PFSK-1 (cell line): ENCODE measurements around the gene BLVRB. TPM values are rescaled to one million over a fixed set of nuclear protein-coding genes. Genes with fewer than 3 reads are reported as not detected.

Source experiments
- FOXP2 ChIP-seq: optimal IDR thresholded peaks from 2 replicates; pipeline ENCODE3; 2011; ENCODE audit warnings: borderline replicate concordance, control low read depth, inconsistent platforms; ENCODE audit not compliant: insufficient read depth; ENCODE audit errors: extremely low read length, extremely low read depth
- POLR2AphosphoS5 ChIP-seq: IDR thresholded peaks from 2 replicates; pipeline ENCODE4 v1.6.1; 2012; ENCODE audit warnings: low read depth, mild to moderate bottlenecking, control low read depth, low read length, moderate library complexity
- REST ChIP-seq, 2 experiments: IDR thresholded peaks; 2 replicates each; pipeline versions ENCODE4 v1.6.1 to v1.8.0; 2011 to 2012; ENCODE audit warnings: low read depth in 2 of 2, low read length in 2 of 2, control low read depth in 1 of 2, inconsistent platforms in 1 of 2, mild to moderate bottlenecking in 1 of 2, moderate library complexity in 1 of 2; ENCODE audit not compliant: insufficient read depth in 1 of 2
- SIN3A ChIP-seq: IDR thresholded peaks from 2 replicates; pipeline ENCODE4 v1.6.1; 2012; ENCODE audit warnings: mild to moderate bottlenecking, low read length, moderate library complexity, borderline replicate concordance; ENCODE audit not compliant: insufficient read depth
- TAF1 ChIP-seq: IDR thresholded peaks from 2 replicates; pipeline ENCODE4 v1.6.1; 2012; ENCODE audit warnings: low read length, control low read depth, borderline replicate concordance; ENCODE audit not compliant: insufficient read depth
- polyA plus RNA-seq: library from polyadenylated mRNA; unstranded; fragments of >200 nt; gene quantifications from one replicate; pipeline ENCODE4 v1.2.1, GENCODE V29; 2012; ENCODE audit warnings: low read depth, missing spikeins; ENCODE audit not compliant: insufficient read length

The BLVRB gene
- 724 TPM for polyA plus RNA-seq

GRCh38 chr19:40465557-40466218 is at the start of gene BLVRB:
BLVRB (minus strand) TSS chr19:40465745; CDS start chr19:40465688, 57 bp downstream.
- TF ChIP-seq REST (IDR thresholded peaks at IDR 0.05; ENCODE audit: insufficient read depth in 1 of 2, low read depth in 2 of 2, low read length in 2 of 2) = no peak
- peak; percentile 82 for TF ChIP-seq POLR2AphosphoS5
- TF ChIP-seq SIN3A = no peak
- peak; percentile 91 for TF ChIP-seq FOXP2
- no peak for TF ChIP-seq TAF1

DNA sequence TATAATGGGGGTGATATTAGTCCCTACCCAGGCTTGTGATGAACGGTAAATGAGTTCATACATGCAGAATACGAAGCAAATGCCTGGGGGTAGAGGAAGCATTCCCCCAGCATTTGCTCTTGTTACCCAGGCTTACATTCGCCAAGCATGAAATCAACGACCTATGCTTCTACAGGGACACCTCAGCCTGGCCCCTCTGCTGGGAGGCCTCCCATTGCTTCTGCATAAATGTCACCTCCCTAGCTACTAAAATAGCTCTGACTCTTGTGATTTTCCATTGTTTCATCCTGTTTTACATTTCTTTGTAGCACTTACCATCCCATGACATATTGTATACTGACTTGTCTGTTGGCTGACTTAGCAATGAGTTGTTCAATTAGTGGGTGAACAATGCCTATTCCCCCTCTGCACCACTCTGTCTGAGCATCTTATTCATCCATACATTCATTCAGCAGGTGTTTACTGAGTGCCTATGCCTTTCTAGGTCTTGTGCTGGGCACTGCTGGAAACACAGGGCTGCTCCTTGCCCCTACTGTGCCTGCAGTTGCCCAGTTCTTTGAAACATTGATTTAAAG is 48.3 kb upstream of the BLVRB start:
- TF ChIP-seq SIN3A (no peak), REST (IDR thresholded peaks at IDR 0.05; ENCODE audit: insufficient read depth in 1 of 2, low read depth in 2 of 2, low read length in 2 of 2) (no peak), FOXP2 (no peak), TAF1 (no peak), POLR2AphosphoS5 (no peak)

DNA sequence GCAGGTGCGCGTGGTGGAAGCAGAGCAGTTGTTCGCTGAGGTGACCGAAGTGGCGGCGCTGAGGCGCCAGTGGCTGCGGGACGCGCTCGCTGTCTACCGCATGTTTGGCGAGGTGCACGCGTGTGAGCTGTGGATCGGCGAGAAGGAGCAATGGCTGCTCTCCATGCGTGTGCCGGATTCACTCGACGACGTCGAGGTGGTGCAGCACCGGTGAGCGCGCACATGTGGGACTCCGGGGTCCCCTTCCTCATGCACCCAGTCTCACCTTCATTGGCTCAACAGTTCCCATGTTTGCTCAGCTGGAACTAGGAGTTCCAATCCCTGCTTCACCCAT is 47.8 kb upstream of the BLVRB start:
- TF ChIP-seq SIN3A (no peak), FOXP2 (no peak), TAF1 (no peak), REST (IDR thresholded peaks at IDR 0.05; ENCODE audit: insufficient read depth in 1 of 2, low read depth in 2 of 2, low read length in 2 of 2) (no peak), POLR2AphosphoS5 (no peak)

- TF ChIP-seq POLR2AphosphoS5 = no peak
- no peak for TF ChIP-seq SIN3A
Measured at GRCh38 chr19:40512473-40513344, 47.2 kb upstream of the BLVRB start.

GRCh38 chr19:40512110-40512472 is 46.5 kb upstream of the BLVRB start:
- no peak for TF ChIP-seq POLR2AphosphoS5
- TF ChIP-seq REST (IDR thresholded peaks at IDR 0.05; ENCODE audit: insufficient read depth in 1 of 2, low read depth in 2 of 2, low read length in 2 of 2) = no peak
- no peak for TF ChIP-seq TAF1
- no peak for TF ChIP-seq FOXP2
- no peak for TF ChIP-seq SIN3A
